ENCODE measurements around the gene RELA.
A peak's percentile ranks its signal among the peaks of the same experiment; 100 is the strongest.
"Not testable (repeated sequence)": the region's sequence is repeated elsewhere in the genome, so short reads cannot be mapped to it uniquely, and the experiment has no call there.

Gene RELA

GRCh38 chr11:65672982-65673381 is 10.3 kb upstream of the RELA start:
- in situ Hi-C loops (cut with MboI; ENCODE audit: low sequenced_read_pairs, unreplicated experiment), result no loop called here
- no peak for TF ChIP-seq CTCF (IDR thresholded peaks at IDR 0.05; ENCODE audit: borderline replicate concordance, control extremely low read depth, extremely low read depth, insufficient read depth, missing control alignments)
- DNase-seq (ENCODE audit: low spot score), result no peak

- no peak for TF ChIP-seq CTCF (IDR thresholded peaks at IDR 0.05; ENCODE audit: borderline replicate concordance, control extremely low read depth, extremely low read depth, insufficient read depth, missing control alignments)
- in situ Hi-C loops (cut with MboI; ENCODE audit: low sequenced_read_pairs, unreplicated experiment), result no loop called here
These were observed 9.6 kb upstream of the RELA start for GRCh38 chr11:65672180-65672860.

GRCh38 chr11:65663639-65664200 is 1.0 kb upstream of the RELA start:
- in situ Hi-C loops (cut with MboI; ENCODE audit: low sequenced_read_pairs, unreplicated experiment), result no loop called here
- TF ChIP-seq CTCF (IDR thresholded peaks at IDR 0.05; ENCODE audit: borderline replicate concordance, control extremely low read depth, extremely low read depth, insufficient read depth, missing control alignments), result no peak
- DNase-seq (ENCODE audit: low spot score), result peak; percentile 60

More at GRCh38 chr11:65672180-65672860, 9.6 kb upstream of the RELA start:
- no peak for DNase-seq (ENCODE audit: low spot score)

- DNase-seq (ENCODE audit: low spot score), result no peak
- in situ Hi-C loops (cut with MboI; ENCODE audit: low sequenced_read_pairs, unreplicated experiment), result no loop called here
- TF ChIP-seq CTCF (IDR thresholded peaks at IDR 0.05; ENCODE audit: borderline replicate concordance, control extremely low read depth, extremely low read depth, insufficient read depth, missing control alignments), result no peak
These were observed 393 bp downstream of the RELA start for GRCh38 chr11:65662247-65662798.

- TF ChIP-seq CTCF (IDR thresholded peaks at IDR 0.05; ENCODE audit: borderline replicate concordance, control extremely low read depth, extremely low read depth, insufficient read depth, missing control alignments), result no peak
- in situ Hi-C loops (cut with MboI; ENCODE audit: low sequenced_read_pairs, unreplicated experiment), result no loop called here
- DNase-seq (ENCODE audit: low spot score), result no peak
These were observed 993 bp downstream of the RELA start for GRCh38 chr11:65661599-65662246.

GRCh38 chr11:65660908-65661307 is 1.8 kb downstream of the RELA start:
- in situ Hi-C loops (cut with MboI; ENCODE audit: low sequenced_read_pairs, unreplicated experiment), result not testable (repeated sequence)

GRCh38 chr11:65660038-65660437 is 2.7 kb downstream of the RELA start:
- no peak for TF ChIP-seq CTCF (IDR thresholded peaks at IDR 0.05; ENCODE audit: borderline replicate concordance, control extremely low read depth, extremely low read depth, insufficient read depth, missing control alignments)
- no peak for DNase-seq (ENCODE audit: low spot score)
- in situ Hi-C loops (cut with MboI; ENCODE audit: low sequenced_read_pairs, unreplicated experiment), result no loop called here

More at GRCh38 chr11:65660908-65661307, 1.8 kb downstream of the RELA start:
- DNase-seq (ENCODE audit: low spot score), result not testable (repeated sequence)
